Activated T-cell treated with anti-CD3 and anti-CD28 coated beads, Interleukin-2, amount 50 U/mL, for 72 hours (primary cell): Measurements from ENCODE around the gene HDAC7. TPM values are rescaled to one million over a fixed set of nuclear protein-coding genes. Genes with fewer than 3 reads are reported as not detected.

Experiments
- ATAC-seq, 2 donors: fragments of 150-1000 bp; cut with Tn5 transposase; replicated peaks in 1 of 2; 2 replicates each; pipeline ENCODE4 v1.10.0; 2021; ENCODE audit warnings: moderate library complexity in 2 of 2, mild to moderate bottlenecking in 1 of 2
- DNase-seq, 2 donors: peaks; one replicate each; pipeline ENCODE4 v3.0.0; 2021 to 2022; ENCODE audit warnings: mixed read lengths in 1 of 2
- H3K27ac Mint-ChIP-seq: one replicate; pipeline ENCODE4 v1.8.0; 2022; ENCODE audit warnings: mild to moderate bottlenecking, moderate library complexity, mixed read lengths
- H3K27me3 Mint-ChIP-seq: one replicate; pipeline ENCODE4 v1.8.0; 2022; ENCODE audit warnings: low read depth, mixed read lengths
- H3K36me3 Mint-ChIP-seq, 2 donors: one replicate each; pipeline ENCODE4 v1.8.0; 2022; ENCODE audit warnings: mixed read lengths in 2 of 2, mild to moderate bottlenecking in 1 of 2; ENCODE audit not compliant: insufficient read depth in 2 of 2
- H3K4me1 Mint-ChIP-seq: one replicate; pipeline ENCODE4 v1.8.0; 2022; ENCODE audit warnings: low read depth, mixed read lengths
- H3K4me3 Mint-ChIP-seq, 2 donors: one replicate each; pipeline ENCODE4 v1.8.0; 2022; ENCODE audit warnings: mild to moderate bottlenecking in 2 of 2, mixed read lengths in 2 of 2, moderate library complexity in 2 of 2
- H3K9me3 Mint-ChIP-seq, 2 donors: one replicate each; pipeline ENCODE4 v1.8.0; 2022; ENCODE audit warnings: mixed read lengths in 2 of 2
- total RNA-seq, 2 donors: library from RNA; stranded (reverse); gene quantifications; one replicate each; pipeline ENCODE4 v1.2.3, GENCODE V29; 2022

Gene HDAC7
- total RNA-seq, 2 donors from 2014 or later, result 288 to 350 TPM

GRCh38 chr12:47856721-47857575, 37.2 kb upstream of the HDAC7 start:
- peaks cover 26 to 76% of the 10 kb centered on the region in 2 donors for H3K36me3 Mint-ChIP-seq
- H3K4me3 Mint-ChIP-seq, result no peak overlapping the region
- peaks cover 55% of the 10 kb centered on the region for H3K4me1 Mint-ChIP-seq
- ATAC-seq, result no peak
- H3K27me3 Mint-ChIP-seq, result no peaks in the 10 kb centered on the region
- no peaks in the 10 kb centered on the region for H3K9me3 Mint-ChIP-seq
- peak overlapping the region; percentile 54 for H3K27ac Mint-ChIP-seq
- DNase-seq, result no peak

GRCh38 chr12:47856094-47856493, 36.4 kb upstream of the HDAC7 start:
- H3K4me1 Mint-ChIP-seq, result peaks cover 55% of the 10 kb centered on the region

DNA sequence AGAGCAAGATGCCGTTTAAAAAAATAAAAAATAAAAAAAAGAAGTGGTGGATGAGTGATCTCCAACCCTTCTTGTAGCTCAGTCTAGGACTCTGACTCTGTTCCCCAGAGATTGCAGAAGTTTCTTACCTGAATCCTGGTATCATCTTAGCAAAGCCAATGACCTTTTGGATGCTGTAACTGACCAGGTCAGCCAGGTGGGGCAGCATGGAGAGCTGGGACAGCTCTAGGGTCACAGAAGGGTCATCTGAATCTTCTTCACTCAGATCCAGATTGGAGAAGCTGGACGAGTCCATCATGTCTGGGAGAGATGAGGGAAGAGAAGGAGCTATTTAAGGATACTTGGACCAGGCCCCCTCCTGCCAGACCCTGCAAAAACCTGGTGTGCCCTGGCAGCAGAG, 35.8 kb upstream of the HDAC7 start:
- Mint-ChIP-seq H3K4me1 (peaks cover 53% of the 10 kb centered on the region), H3K36me3 (peaks cover 30 to 73% of the 10 kb centered on the region in 2 donors), H3K27me3 (no peaks in the 10 kb centered on the region), H3K4me3 (no peak overlapping the region), H3K27ac (peak overlapping the region; percentile 80), H3K9me3 (no peaks in the 10 kb centered on the region)
- DNase-seq (no peak), ATAC-seq (no peak)

More at GRCh38 chr12:47856094-47856493, 36.4 kb upstream of the HDAC7 start:
- no peak overlapping the region for H3K4me3 Mint-ChIP-seq
- H3K36me3 Mint-ChIP-seq, result peaks cover 25 to 73% of the 10 kb centered on the region in 2 donors
- ATAC-seq, result no peak
- H3K9me3 Mint-ChIP-seq, result no peaks in the 10 kb centered on the region
- H3K27ac Mint-ChIP-seq, result peak overlapping the region; percentile 80
- no peak for DNase-seq
- H3K27me3 Mint-ChIP-seq, result no peaks in the 10 kb centered on the region

GRCh38 chr12:47854531-47854930, 34.8 kb upstream of the HDAC7 start:
- H3K4me1 Mint-ChIP-seq, result peaks cover 49% of the 10 kb centered on the region
- H3K27ac Mint-ChIP-seq, result no peak overlapping the region
- H3K36me3 Mint-ChIP-seq, result peaks cover 29 to 71% of the 10 kb centered on the region in 2 donors
- DNase-seq (no peak), ATAC-seq (no peak)
- H3K4me3 Mint-ChIP-seq, result no peak overlapping the region
- H3K27me3 Mint-ChIP-seq, result no peaks in the 10 kb centered on the region
- H3K9me3 Mint-ChIP-seq, result no peaks in the 10 kb centered on the region

GRCh38 chr12:47852096-47852571, 32.4 kb upstream of the HDAC7 start:
- Mint-ChIP-seq H3K4me1 (peaks cover 28% of the 10 kb centered on the region), H3K36me3 (peaks cover 26 to 66% of the 10 kb centered on the region in 2 donors), H3K27ac (no peak overlapping the region), H3K4me3 (no peak overlapping the region), H3K27me3 (no peaks in the 10 kb centered on the region), H3K9me3 (no peaks in the 10 kb centered on the region)
- ATAC-seq, result no peak
- DNase-seq, result no peak

- peaks cover 30 to 65% of the 10 kb centered on the region in 2 donors for H3K36me3 Mint-ChIP-seq
- no peaks in the 10 kb centered on the region for H3K9me3 Mint-ChIP-seq
- ATAC-seq, result peak; percentile 37 to 40
- H3K4me3 Mint-ChIP-seq, result no peak overlapping the region
- H3K4me1 Mint-ChIP-seq, result peaks cover 28% of the 10 kb centered on the region
- no peaks in the 10 kb centered on the region for H3K27me3 Mint-ChIP-seq
- no peak for DNase-seq
- H3K27ac Mint-ChIP-seq, result peak overlapping the region; percentile 51
Measured at GRCh38 chr12:47851303-47851952, 31.7 kb upstream of the HDAC7 start.

GRCh38 chr12:47850153-47851084, 30.7 kb upstream of the HDAC7 start:
- Mint-ChIP-seq H3K4me1 (peaks cover 28% of the 10 kb centered on the region), H3K36me3 (peaks cover 27 to 59% of the 10 kb centered on the region in 2 donors), H3K9me3 (no peaks in the 10 kb centered on the region), H3K27ac (peak overlapping the region; percentile 55), H3K4me3 (no peak overlapping the region), H3K27me3 (no peaks in the 10 kb centered on the region)
- ATAC-seq (no peak), DNase-seq (no peak)

- Mint-ChIP-seq H3K4me3 (no peak overlapping the region), H3K36me3 (peaks cover 29 to 54% of the 10 kb centered on the region in 2 donors), H3K4me1 (peaks cover 28% of the 10 kb centered on the region), H3K27me3 (no peaks in the 10 kb centered on the region), H3K9me3 (no peaks in the 10 kb centered on the region), H3K27ac (no peak overlapping the region)
- ATAC-seq (no peak), DNase-seq (no peak)
Measured at GRCh38 chr12:47849261-47849660, 29.6 kb upstream of the HDAC7 start.

- Mint-ChIP-seq H3K36me3 (peaks cover 29 to 53% of the 10 kb centered on the region in 2 donors), H3K4me1 (peaks cover 28% of the 10 kb centered on the region), H3K27me3 (no peaks in the 10 kb centered on the region), H3K9me3 (no peaks in the 10 kb centered on the region), H3K4me3 (no peak overlapping the region), H3K27ac (peak overlapping the region; percentile 9)
- no peak for ATAC-seq
- DNase-seq, result no peak
Measured at GRCh38 chr12:47848853-47849252, 29.1 kb upstream of the HDAC7 start.

DNA sequence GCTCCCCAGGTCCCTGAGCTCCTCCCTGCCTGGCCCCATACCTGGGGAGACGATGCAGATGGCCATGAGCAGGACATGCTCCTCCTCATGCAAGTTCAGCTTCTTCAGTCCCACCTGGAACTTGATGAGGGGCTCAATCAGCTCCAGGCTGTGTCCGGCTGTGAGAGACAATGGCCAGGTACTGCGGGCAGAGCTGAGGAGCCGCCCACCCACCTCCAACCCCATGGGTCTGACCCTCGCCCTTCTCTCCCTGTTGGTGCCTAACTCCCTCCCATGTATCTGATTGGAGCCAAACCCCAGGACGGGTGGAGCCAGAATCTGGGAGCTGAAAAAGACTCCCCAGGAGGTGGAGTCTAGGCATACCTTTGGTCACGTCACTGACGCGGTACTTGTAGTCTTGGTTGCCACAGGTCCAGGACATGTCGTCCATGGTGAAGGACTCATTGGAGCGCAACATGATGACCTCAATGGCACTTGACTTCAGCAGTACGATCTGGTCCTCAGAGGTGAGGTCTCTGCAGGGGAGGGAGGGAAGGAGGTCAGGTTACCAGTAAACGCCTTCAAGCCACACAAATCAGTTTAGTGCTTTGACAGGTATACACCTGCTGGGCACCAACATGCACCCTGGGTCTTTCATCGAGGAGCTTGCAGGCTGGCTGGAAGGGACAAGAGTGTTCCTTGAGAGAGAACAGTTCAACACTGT, 26.7 kb upstream of the HDAC7 start:
- Mint-ChIP-seq H3K9me3 (no peaks in the 10 kb centered on the region), H3K4me3 (no peak overlapping the region), H3K27ac (no peak overlapping the region), H3K36me3 (peaks cover 25 to 37% of the 10 kb centered on the region in 2 donors), H3K4me1 (peaks cover 33% of the 10 kb centered on the region), H3K27me3 (no peaks in the 10 kb centered on the region)
- ATAC-seq, result no peak
- DNase-seq, result no peak

DNA sequence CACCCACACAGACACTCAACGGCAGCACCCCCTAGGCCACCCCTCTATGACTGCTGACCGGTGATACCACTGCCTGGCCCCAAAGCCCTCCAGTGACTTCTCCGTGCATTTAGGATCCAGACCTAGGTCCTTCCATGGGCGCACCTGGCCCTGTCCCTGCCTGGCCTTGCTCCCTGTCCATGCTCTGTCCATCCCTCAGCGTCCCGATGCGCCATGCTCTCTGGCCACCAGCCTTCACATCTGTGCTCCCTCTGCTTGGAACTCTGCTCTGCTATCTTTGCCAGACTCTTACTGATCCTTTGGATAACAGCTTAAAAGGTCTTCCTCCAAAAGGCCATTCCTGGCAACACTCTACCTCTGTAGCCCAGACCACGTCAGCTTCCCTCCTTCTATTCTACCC, 25.4 kb upstream of the HDAC7 start:
- no peak for DNase-seq
- Mint-ChIP-seq H3K27me3 (no peaks in the 10 kb centered on the region), H3K36me3 (peaks cover 14 to 25% of the 10 kb centered on the region in 2 donors), H3K27ac (peak overlapping the region; percentile 3), H3K9me3 (no peaks in the 10 kb centered on the region), H3K4me1 (peaks cover 24% of the 10 kb centered on the region), H3K4me3 (no peak overlapping the region)
- no peak for ATAC-seq
